ENCODE measurements around the gene BRK1. TPM values are rescaled to one million over a fixed set of nuclear protein-coding genes. Genes with fewer than 3 reads are reported as not detected.
A peak's percentile ranks its signal among the peaks of the same experiment; 100 is the strongest.

The BRK1 gene
- total and polyA plus RNA-seq, 9 of the 15 experiments (the other 6 are each of a cell fraction or from before 2014, with no cell fraction given), result 105 to 634 (median 250) TPM

GRCh38 chr3:10142707-10143560 is 27.5 kb downstream of the BRK1 start (continued):
- TF ChIP-seq DIDO1 (tag; IDR thresholded peaks at IDR 0.05; ENCODE audit: low read depth) (no peak), PHB (CRISPR knock-in tag; IDR thresholded peaks at IDR 0.05) (no peak), KDM5B (IDR thresholded peaks at IDR 0.05; ENCODE audit: insufficient replicate concordance, low read depth, low read length) (no peak), HNRNPL (IDR thresholded peaks at IDR 0.05; ENCODE audit: low read depth, low read length) (no peak), DNMT1 (IDR thresholded peaks at IDR 0.05) (0 out of 2 replicates have a peak, but pooled peaks have one; percentile 34), STAT5A (IDR thresholded peaks at IDR 0.05; ENCODE audit: borderline replicate concordance, low read length) (no peak), TFE3 (CRISPR knock-in tag; IDR thresholded peaks at IDR 0.05) (no peak), CCAR2 (IDR thresholded peaks at IDR 0.05; ENCODE audit: low read depth, low read length) (no peak), ZNF3 (CRISPR knock-in tag; IDR thresholded peaks at IDR 0.05) (no peak), TFAM (CRISPR knock-in tag; conservative IDR thresholded peaks at IDR 0.05) (no peak), BRD9 (IDR thresholded peaks at IDR 0.05; ENCODE audit: low read depth, partially characterized antibody) (peak; percentile 62), POLR2AphosphoS5 (IDR thresholded peaks at IDR 0.05; ENCODE audit: control insufficient read depth, insufficient read depth, low read depth, low read length) (no peak), MCM2 (IDR thresholded peaks at IDR 0.05; ENCODE audit: low read depth) (no peak), KLF1 (tag; IDR thresholded peaks at IDR 0.05) (no peak), SMARCE1 (IDR thresholded peaks at IDR 0.05) (peak; percentile 62; the same call in 1 of the 2 replicates), ETV5 (CRISPR knock-in tag; IDR thresholded peaks at IDR 0.05; ENCODE audit: low read depth) (no peak), NR3C1 (CRISPR knock-in tag; IDR thresholded peaks at IDR 0.05) (no peak), ARID3B (CRISPR knock-in tag; IDR thresholded peaks at IDR 0.05; ENCODE audit: borderline replicate concordance) (no peak)

Data from K562 (cell line).